H9 (cell line): ENCODE measurements around the gene FOSL2. TPM values are rescaled to one million over a fixed set of nuclear protein-coding genes. Genes with fewer than 3 reads are reported as not detected.

Source experiments
- DNase-seq: peaks from one replicate; pipeline ENCODE4 v3.0.0-alpha.2; 2017
- H2AFZ ChIP-seq: one replicate; pipeline ENCODE4 v1.6.1; 2013; ENCODE audit warnings: mild to moderate bottlenecking, low read length, control low read depth, moderate library complexity
- H2AK5ac ChIP-seq: 2 replicates; pipeline ENCODE4 v1.6.1; 2013; ENCODE audit warnings: low read length, control low read depth, mixed read lengths; ENCODE audit not compliant: insufficient read length
- H2BK120ac ChIP-seq: one replicate; pipeline ENCODE4 v1.6.1; 2013; ENCODE audit warnings: low read depth, mild to moderate bottlenecking, low read length, control low read depth, inconsistent platforms; ENCODE audit not compliant: poor library complexity, severe bottlenecking
- H2BK12ac ChIP-seq: 2 replicates; pipeline ENCODE4 v1.6.1; 2013; ENCODE audit warnings: low read length, control low read depth, mixed read lengths, low read depth; ENCODE audit not compliant: insufficient read length
- H2BK15ac ChIP-seq: 2 replicates; pipeline ENCODE4 v1.6.1; 2013; ENCODE audit warnings: low read depth, low read length, control low read depth
- H2BK20ac ChIP-seq: one replicate; pipeline ENCODE4 v1.6.1; 2013; ENCODE audit warnings: low read depth, mild to moderate bottlenecking, low read length, control low read depth, inconsistent platforms; ENCODE audit not compliant: poor library complexity, severe bottlenecking
- H2BK5ac ChIP-seq: 2 replicates; pipeline ENCODE4 v1.6.1; 2013; ENCODE audit warnings: low read length, control low read depth, mixed read lengths; ENCODE audit not compliant: insufficient read length
- H3K14ac ChIP-seq: 2 replicates; pipeline ENCODE4 v1.6.1; 2013; ENCODE audit warnings: low read length, control low read depth; ENCODE audit not compliant: insufficient read depth
- H3K18ac ChIP-seq: 2 replicates; pipeline ENCODE4 v1.6.1; 2013; ENCODE audit warnings: low read depth, mild to moderate bottlenecking, mixed read lengths, low read length, control low read depth; ENCODE audit not compliant: insufficient read length
- H3K23ac ChIP-seq: 2 replicates; pipeline ENCODE4 v1.6.1; 2013; ENCODE audit warnings: low read length, control low read depth, mixed read lengths, low read depth; ENCODE audit not compliant: insufficient read length
- H3K23me2 ChIP-seq: 2 replicates; pipeline ENCODE4 v1.6.1; 2013; ENCODE audit warnings: low read depth, mild to moderate bottlenecking, mixed read lengths, low read length, control low read depth; ENCODE audit not compliant: insufficient read length, poor library complexity, severe bottlenecking
- H3K27ac ChIP-seq: 2 replicates; pipeline ENCODE4 v1.5.1; 2013; ENCODE audit warnings: low read length, control low read depth, mixed read lengths, low read depth; ENCODE audit not compliant: insufficient read length
- H3K27me3 ChIP-seq: 2 replicates; pipeline ENCODE4 v1.6.1; 2013; ENCODE audit warnings: low read length, control low read depth, inconsistent platforms; ENCODE audit not compliant: insufficient read depth
- H3K4ac ChIP-seq: 2 replicates; pipeline ENCODE4 v1.6.1; 2013; ENCODE audit warnings: low read depth, mild to moderate bottlenecking, control low read depth, inconsistent platforms, low read length, moderate library complexity
- H3K4me1 ChIP-seq: 2 replicates; pipeline ENCODE4 v1.6.1; 2013; ENCODE audit warnings: low read length, control low read depth, inconsistent platforms; ENCODE audit not compliant: insufficient read depth
- H3K4me2 ChIP-seq: 2 replicates; pipeline ENCODE4 v1.6.1; 2013; ENCODE audit warnings: low read length, control low read depth, mixed read lengths; ENCODE audit not compliant: insufficient read length, insufficient read depth
- H3K56ac ChIP-seq: 2 replicates; pipeline ENCODE4 v1.6.1; 2013; ENCODE audit warnings: low read depth, mild to moderate bottlenecking, mixed read lengths, low read length, control low read depth; ENCODE audit not compliant: insufficient read length
- H3K79me1 ChIP-seq: 2 replicates; pipeline ENCODE4 v1.6.1; 2013; ENCODE audit warnings: low read depth, mild to moderate bottlenecking, moderate library complexity, low read length, control low read depth, inconsistent platforms; ENCODE audit not compliant: insufficient read depth, poor library complexity, severe bottlenecking
- H3K79me2 ChIP-seq: 2 replicates; pipeline ENCODE4 v1.6.1; 2013; ENCODE audit warnings: low read length, control low read depth, inconsistent platforms; ENCODE audit not compliant: insufficient read depth
- H3K9ac ChIP-seq: 2 replicates; pipeline ENCODE4 v1.6.1; 2013; ENCODE audit warnings: low read length, control low read depth, mixed read lengths; ENCODE audit not compliant: insufficient read length; ENCODE audit errors: extremely low read depth
- H3K9me3 ChIP-seq: one replicate; pipeline ENCODE4 v1.6.1; 2013; ENCODE audit warnings: low read depth, low read length, inconsistent platforms; ENCODE audit not compliant: control insufficient read depth
- H3T11ph ChIP-seq: one replicate; pipeline ENCODE4 v1.6.1; 2013; ENCODE audit warnings: mild to moderate bottlenecking, low read length, control low read depth, inconsistent platforms
- H4K20me1 ChIP-seq: one replicate; pipeline ENCODE4 v1.6.1; 2013; ENCODE audit not compliant: control insufficient read depth, insufficient read length, insufficient read depth
- H4K5ac ChIP-seq: 2 replicates; pipeline ENCODE4 v1.6.1; 2013; ENCODE audit warnings: low read depth, mild to moderate bottlenecking, mixed read lengths, low read length, control low read depth; ENCODE audit not compliant: insufficient read length
- H4K8ac ChIP-seq: replicated peaks from 2 replicates; pipeline ENCODE4 v1.6.1; 2013; ENCODE audit warnings: low read length, control low read depth, mixed read lengths, low read depth; ENCODE audit not compliant: insufficient read length
- H4K91ac ChIP-seq: 2 replicates; pipeline ENCODE4 v1.6.1; 2013; ENCODE audit warnings: low read depth, mild to moderate bottlenecking, moderate library complexity, mixed read lengths, low read length, control low read depth; ENCODE audit not compliant: insufficient read length
- H3K27ac Mint-ChIP-seq, 3 experiments: 2 replicates in 2 of 3; 3 replicates in 1 of 3; pipeline ENCODE4 v1.8.0; 2020 to 2021; ENCODE audit warnings: mixed read lengths in 3 of 3, mild to moderate bottlenecking in 1 of 3, moderate library complexity in 1 of 3
- H3K27me3 Mint-ChIP-seq: 2 replicates; pipeline ENCODE4 v1.8.0; 2021; ENCODE audit warnings: low read depth, mild to moderate bottlenecking, moderate library complexity, mixed read lengths
- H3K36me3 Mint-ChIP-seq, 3 experiments: 2 replicates in 2 of 3; 3 replicates in 1 of 3; pipeline ENCODE4 v1.8.0; 2020 to 2021; ENCODE audit warnings: low read depth in 3 of 3, mixed read lengths in 3 of 3; ENCODE audit not compliant: insufficient read depth in 1 of 3
- H3K4me1 Mint-ChIP-seq, 2 experiments: 2 replicates each; pipeline ENCODE4 v1.8.0; 2020; ENCODE audit warnings: mixed read lengths in 2 of 2
- H3K4me3 Mint-ChIP-seq, 2 experiments: 2 replicates in 1 of 2; 3 replicates in 1 of 2; pipeline ENCODE4 v1.8.0; 2020 to 2021; ENCODE audit warnings: mild to moderate bottlenecking in 2 of 2, mixed read lengths in 2 of 2, moderate library complexity in 1 of 2
- H3K9me3 Mint-ChIP-seq, 2 experiments: 2 replicates in 1 of 2; 3 replicates in 1 of 2; pipeline ENCODE4 v1.8.0; 2020; ENCODE audit warnings: mild to moderate bottlenecking in 2 of 2, mixed read lengths in 2 of 2, moderate library complexity in 1 of 2
- CTCF ChIP-seq: fragments of 200-600 bp; sonication (generic); conservative IDR thresholded peaks from 3 replicates; pipeline ENCODE4 v1.8.0; 2021; ENCODE audit warnings: antibody characterized with exemption, mild to moderate bottlenecking
- WGBS: extraction: QIAGEN DNeasy Blood & Tissue Kit; methylation state at CpG from one replicate; pipeline ENCODE4 v1.1.7; 2013; ENCODE audit warnings: missing lambda C conversion rate, low lambda C conversion rate, mixed read lengths; ENCODE audit not compliant: insufficient read length; ENCODE audit errors: extremely low coverage; 5-methylcytosine and 5-hydroxymethylcytosine counted together
- total RNA-seq: library from RNA; stranded (reverse); gene quantifications from 2 replicates; pipeline ENCODE4 v1.2.1, GENCODE V29; 2021

The FOSL2 gene
- total RNA-seq, 1 experiment from 2014 or later: 7.4 TPM

GRCh38 chr2:28390746-28391563 is 1.7 kb upstream of the FOSL2 start:
- Histone ChIP-seq H3K14ac (peak overlapping the region; percentile 37; the same call in 1 of the 2 replicates), H3K4ac (no peak overlapping the region), H3K27me3 (peaks cover 36% of the 10 kb centered on the region; the same call in 1 of the 2 replicates), H3K23ac (no peak overlapping the region), H2AFZ (no peak overlapping the region), H2BK20ac (no peak overlapping the region), H3K4me1 (peaks cover 10% of the 10 kb centered on the region; the same call in 1 of the 2 replicates), H2BK12ac (no peak overlapping the region), H3K79me1 (no peaks in the 10 kb centered on the region), H3K27ac (no peak overlapping the region), H4K20me1 (no peaks in the 10 kb centered on the region), H3K79me2 (no peaks in the 10 kb centered on the region), H4K8ac (no peak overlapping the region), H3K4me2 (peak overlapping the region; percentile 92), H4K5ac (no peak overlapping the region), H2BK15ac (no peak overlapping the region), H3K9me3 (no peaks in the 10 kb centered on the region), H2AK5ac (no peak overlapping the region), H3T11ph (no peak overlapping the region), H3K56ac (no peak overlapping the region), H2BK5ac (no peak overlapping the region), H3K9ac (no peak overlapping the region), H4K91ac (no peak overlapping the region), H3K23me2 (peaks cover 28% of the 10 kb centered on the region), H2BK120ac (no peak overlapping the region), H3K18ac (peak overlapping the region; percentile 63)
- Mint-ChIP-seq H3K4me1 (peaks cover 25 to 28% of the 10 kb centered on the region in 2 experiments), H3K9me3 (no peaks in the 10 kb centered on the region), H3K4me3 (peak overlapping the region; percentile 78 to 90), H3K27me3 (peaks cover 58% of the 10 kb centered on the region), H3K27ac (peak overlapping the region in 1 of 3 experiments; percentile 44; a peak in 1 of 7 replicates), H3K36me3 (no peaks in the 10 kb centered on the region)
- TF ChIP-seq CTCF: no peak
- no CpG with 5 or more reads among the region's 49 CpGs for WGBS
- peak; percentile 68 for DNase-seq
